HCT116 (cell line): ENCODE results near the gene CDH4. TPM values are rescaled to one million over a fixed set of nuclear protein-coding genes. Genes with fewer than 3 reads are reported as not detected.

Experiments used
- ATAC-seq: fragments of 200-7000 bp; cut with Tn5 transposase; 2 replicates; pipeline ENCODE4 v1.9.1; 2020; ENCODE audit warnings: mild to moderate bottlenecking, moderate library complexity
- BruUV-seq: library from RNA; stranded (reverse); fragments of 400-500 nt; replicated peaks from 2 replicates; lab custom pipeline; 2021; lab: Mats Ljungman, UMichigan
- CTCF ChIA-PET: fragments of 300-600 bp; sonication (Branson Sonifier 250); formaldehyde crosslinking; loops from one replicate; lab custom pipeline; 2021; ENCODE audit warnings: antibody characterized with exemption; lab: Charles Lee
- POLR2A ChIA-PET: fragments of 300-600, 350-600 bp; sonication (Branson Sonifier 250); formaldehyde crosslinking; loops from one replicate; lab custom pipeline; 2021; ENCODE audit warnings: antibody characterized with exemption; lab: Charles Lee
- RAD21 ChIA-PET, 2 experiments: fragments of 300-600 bp; sonication (Branson Sonifier 250); formaldehyde crosslinking; loops; one replicate each; lab custom pipeline; 2023; ENCODE audit warnings: low total read pairs in 2 of 2; ENCODE audit not compliant: uncharacterized antibody in 2 of 2, unreplicated experiment in 2 of 2, low non-redundant PET in 1 of 2; lab: Charles Lee
- DNase-seq: peaks from one replicate; pipeline ENCODE4 v3.0.0-alpha.2; 2010; ENCODE audit warnings: low read depth, low spot score
- H2AFZ ChIP-seq: fragments of 200-600 bp; shearing (Covaris generic), sonication (generic); 2 replicates; pipeline ENCODE4 v1.6.1; 2017; ENCODE audit warnings: low read depth, mixed run types, mixed read lengths, antibody characterized with exemption, low read length; ENCODE audit not compliant: poor library complexity, severe bottlenecking
- H3K27ac ChIP-seq: 2 replicates; pipeline ENCODE4 v1.5.1; 2012; ENCODE audit warnings: low read depth, low read length
- H3K27me3 ChIP-seq: fragments of 200-600 bp; sonication (generic); 2 replicates; pipeline ENCODE4 v1.6.1; 2016; ENCODE audit warnings: mixed run types, low read length, mixed read lengths; ENCODE audit not compliant: insufficient read depth
- H3K36me3 ChIP-seq, 2 experiments: fragments of 200-500 bp in 1 of 2; fragments of 200-600 bp in 1 of 2; sonication (Bioruptor generic) in 1 of 2; sonication (generic) in 1 of 2; 2 replicates each; pipeline versions ENCODE4 v1.5.1 to v1.6.1; 2014 to 2016; ENCODE audit warnings: low read length in 2 of 2, inconsistent platforms in 1 of 2, mixed read lengths in 1 of 2, mixed run types in 1 of 2; ENCODE audit not compliant: insufficient read depth in 2 of 2, control insufficient read depth in 1 of 2
- H3K4me1 ChIP-seq, 2 experiments: fragments of 200-600 bp in 1 of 2; sonication (generic) in 1 of 2; 2 replicates each; pipeline versions ENCODE4 v1.5.1 to v1.6.1; 2012 to 2017; ENCODE audit warnings: low read length in 2 of 2, inconsistent platforms in 1 of 2, mild to moderate bottlenecking in 1 of 2, mixed read lengths in 1 of 2, mixed run types in 1 of 2, moderate library complexity in 1 of 2; ENCODE audit not compliant: insufficient read depth in 2 of 2, control insufficient read depth in 1 of 2
- H3K4me2 ChIP-seq: fragments of 200-600 bp; sonication (generic); 2 replicates; pipeline ENCODE4 v1.6.1; 2017; ENCODE audit warnings: mixed run types, low read length, mixed read lengths
- H3K4me3 ChIP-seq, 2 experiments: fragments of 200-600 bp in 1 of 2; sonication (generic) in 1 of 2; replicated peaks in 1 of 2; 2 replicates each; pipeline ENCODE4 v1.5.1; 2011 to 2016; ENCODE audit warnings: low read length in 2 of 2, control low read depth in 1 of 2, low read depth in 1 of 2, mild to moderate bottlenecking in 1 of 2, mixed read lengths in 1 of 2, mixed run types in 1 of 2
- H3K79me2 ChIP-seq: fragments of 200-600 bp; sonication (generic); 2 replicates; pipeline ENCODE4 v1.6.1; 2017; ENCODE audit warnings: mild to moderate bottlenecking, mixed run types, low read length, moderate library complexity, mixed read lengths; ENCODE audit not compliant: insufficient read depth
- H3K9ac ChIP-seq: fragments of 200-600 bp; sonication (generic); 2 replicates; pipeline ENCODE4 v1.6.1; 2016; ENCODE audit warnings: low read length, mixed read lengths
- H3K9me2 ChIP-seq: fragments of 200-600 bp; sonication (generic), shearing (Covaris generic); 2 replicates; pipeline ENCODE4 v1.6.1; 2017; ENCODE audit warnings: mixed run types, mild to moderate bottlenecking, moderate library complexity; ENCODE audit not compliant: insufficient read depth
- H3K9me3 ChIP-seq, 2 experiments: fragments of 200-500 bp in 1 of 2; fragments of 200-600 bp in 1 of 2; sonication (Bioruptor generic) in 1 of 2; sonication (generic) in 1 of 2; 2 replicates each; pipeline ENCODE4 v1.6.1; 2014 to 2017; ENCODE audit warnings: low read length in 2 of 2, mixed read lengths in 2 of 2, inconsistent platforms in 1 of 2, low read depth in 1 of 2, mild to moderate bottlenecking in 1 of 2, mixed run types in 1 of 2, moderate library complexity in 1 of 2; ENCODE audit not compliant: control insufficient read depth in 1 of 2, insufficient read depth in 1 of 2
- H4K20me1 ChIP-seq: fragments of 200-600 bp; sonication (generic), shearing (Covaris generic); 2 replicates; pipeline ENCODE4 v1.6.1; 2017; ENCODE audit warnings: mixed run types, mild to moderate bottlenecking, moderate library complexity; ENCODE audit not compliant: insufficient read depth
- ATF3 ChIP-seq: IDR thresholded peaks from 2 replicates; pipeline ENCODE4 v1.6.1; 2012
- CEBPB ChIP-seq: IDR thresholded peaks from 2 replicates; pipeline ENCODE4 v1.6.1; 2012; ENCODE audit warnings: low read depth
- EZH2 ChIP-seq: fragments of 200-600 bp; sonication (generic); IDR thresholded peaks from 2 replicates; pipeline ENCODE4 v1.6.1; 2017; ENCODE audit warnings: antibody characterized with exemption, mixed run types
- FOSL1 ChIP-seq: IDR thresholded peaks from 2 replicates; pipeline ENCODE4 v1.6.1; 2012; ENCODE audit warnings: low read depth
- POLR2A ChIP-seq: IDR thresholded peaks from 2 replicates; pipeline ENCODE4 v1.7.0; 2011; ENCODE audit warnings: borderline replicate concordance; ENCODE audit not compliant: insufficient read depth, insufficient read length; ENCODE audit errors: extremely low read depth
- RAD21 ChIP-seq: IDR thresholded peaks from 2 replicates; pipeline ENCODE4 v1.6.1; 2012; ENCODE audit warnings: low read depth, mild to moderate bottlenecking
- REST ChIP-seq: IDR thresholded peaks from 2 replicates; pipeline ENCODE4 v1.6.1; 2012; ENCODE audit warnings: low read depth
- SIN3A ChIP-seq: IDR thresholded peaks from 2 replicates; pipeline ENCODE4 v1.6.1; 2012; ENCODE audit warnings: low read depth
- ZBTB33 ChIP-seq: IDR thresholded peaks from 2 replicates; pipeline ENCODE4 v1.6.1; 2011; ENCODE audit warnings: mild to moderate bottlenecking, low read length, moderate library complexity; ENCODE audit not compliant: insufficient replicate concordance; ENCODE audit errors: extremely low read depth
- ZFX ChIP-seq: fragments of 450-650 bp; IDR thresholded peaks from 2 replicates; pipeline ENCODE4 v1.6.1; 2017
- intact Hi-C: fragments of 100-400 bp; cut with micrococcal nuclease; formaldehyde crosslinking; loops from 2 replicates; pipeline ENCODE4 v1.10.0; 2022
- total RNA-seq: library from RNA; stranded (reverse); gene quantifications from one replicate; pipeline ENCODE4 v1.2.1, GENCODE V29; 2021; ENCODE audit not compliant: unreplicated experiment
- TF ChIP-seq, protein P1 (sequence below): IDR thresholded peaks from 2 replicates; pipeline ENCODE4 v1.6.1; 2012

Gene CDH4
- total RNA-seq, 1 experiment from 2014 or later = not detected

GRCh38 chr20:61376541-61377240, 124.6 kb downstream of the CDH4 start:
- intact Hi-C loops = no loop called here
- no peaks in the 10 kb centered on the region for H3K4me1 ChIP-seq
- no peaks in the 10 kb centered on the region for H3K27me3 ChIP-seq
- ATAC-seq = no peak
- H3K79me2 ChIP-seq = no peaks in the 10 kb centered on the region
- no peak overlapping the region for H3K4me3 ChIP-seq
- H3K36me3 ChIP-seq = no peaks in the 10 kb centered on the region
- no peak overlapping the region for H3K9ac ChIP-seq
- BruUV-seq = no TSS peak
- POLR2A ChIA-PET = no interaction called here
- H2AFZ ChIP-seq = no peak overlapping the region
- CTCF ChIA-PET = no interaction called here
- peaks cover 4 to 49% of the 10 kb centered on the region in 2 experiments; a peak in 2 of 4 replicates for H3K9me3 ChIP-seq
- H4K20me1 ChIP-seq = no peaks in the 10 kb centered on the region
- no peak overlapping the region for H3K27ac ChIP-seq
- TF ChIP-seq SIN3A = no peak
- TF ChIP-seq ATF3 = no peak
- TF ChIP-seq ZFX = no peak
- no peak for TF ChIP-seq RAD21
- TF ChIP-seq REST = no peak
- no peak for TF ChIP-seq EZH2
- no peak for TF ChIP-seq POLR2A
- TF ChIP-seq CEBPB = no peak
- TF ChIP-seq FOSL1 = no peak
- no peak for TF ChIP-seq ZBTB33
- TF ChIP-seq, protein P1, sequence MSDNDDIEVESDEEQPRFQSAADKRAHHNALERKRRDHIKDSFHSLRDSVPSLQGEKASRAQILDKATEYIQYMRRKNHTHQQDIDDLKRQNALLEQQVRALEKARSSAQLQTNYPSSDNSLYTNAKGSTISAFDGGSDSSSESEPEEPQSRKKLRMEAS = no peak
- DNase-seq = no peak
- no peaks in the 10 kb centered on the region for H3K9me2 ChIP-seq
- no peak overlapping the region for H3K4me2 ChIP-seq
- RAD21 ChIA-PET = no interaction called here
